GM12878 (cell line): Measurements from ENCODE around the gene GSG1L. TPM values are rescaled to one million over a fixed set of nuclear protein-coding genes. Genes with fewer than 3 reads are reported as not detected.

Experiments
- ATAC-seq: fragments of 200-7000 bp; cut with Tn5 transposase; 3 replicates; pipeline ENCODE4 v1.9.1; 2020; ENCODE audit warnings: mild to moderate bottlenecking, moderate library complexity
- BruUV-seq: library from RNA; stranded (reverse); fragments of 400-500 nt; replicated peaks from 2 replicates; lab custom pipeline; 2021; lab: Mats Ljungman, UMichigan
- CTCF ChIA-PET: fragments of 300-600 bp; sonication (Branson Sonifier 250); formaldehyde crosslinking; extraction: SDS; loops from one replicate; lab custom pipeline; 2021; ENCODE audit warnings: inconsistent platforms; lab: Yijun Ruan, JAX
- POLR2A ChIA-PET: fragments of 350-600 bp; formaldehyde crosslinking; extraction: SDS; loops from one replicate; lab custom pipeline; 2021; ENCODE audit warnings: inconsistent platforms; lab: Charles Lee
- RAD21 ChIA-PET: fragments of 300-600 bp; sonication (Branson Sonifier 250); formaldehyde crosslinking; loops from one replicate; lab custom pipeline; 2023; ENCODE audit warnings: antibody characterized with exemption; ENCODE audit not compliant: unreplicated experiment; lab: Charles Lee
- SMC1A ChIA-PET: fragments of 300-600 bp; sonication (Branson Sonifier 250); formaldehyde crosslinking; loops from one replicate; lab custom pipeline; 2023; ENCODE audit not compliant: unreplicated experiment, uncharacterized antibody; lab: Charles Lee
- DNase-seq: peaks from one replicate; pipeline ENCODE4 v3.0.0-alpha.2; 2011; ENCODE audit warnings: low read depth, low spot score
- FAIRE-seq: peaks from 3 replicates; lab custom pipeline; 2011; peaks lifted over from hg19 to GRCh38; lab: Jason Lieb, UNC
- H2AFZ ChIP-seq: 2 replicates; pipeline ENCODE4 v1.6.0; 2011; ENCODE audit warnings: low read depth, low read length, control low read depth; ENCODE audit not compliant: control insufficient read depth
- H3K27ac ChIP-seq: 2 replicates; pipeline ENCODE4 v1.5.1; 2011; ENCODE audit warnings: control low read depth; ENCODE audit not compliant: control insufficient read depth, insufficient read depth
- H3K27me3 ChIP-seq, 2 experiments: replicated peaks in 1 of 2; 2 replicates each; pipeline versions ENCODE4 v1.6.0 to v1.6.1; 2011; ENCODE audit warnings: low read length in 1 of 2; ENCODE audit not compliant: control insufficient read depth in 2 of 2, insufficient read depth in 2 of 2
- H3K36me3 ChIP-seq, 2 experiments: 2 replicates each; pipeline ENCODE4 v1.5.1; 2011; ENCODE audit warnings: low read length in 1 of 2; ENCODE audit not compliant: control insufficient read depth in 2 of 2, insufficient read depth in 2 of 2
- H3K4me1 ChIP-seq: 2 replicates; pipeline ENCODE4 v1.6.1; 2011; ENCODE audit warnings: mild to moderate bottlenecking, low read length, moderate library complexity, mixed read lengths; ENCODE audit not compliant: control insufficient read depth, insufficient read depth
- H3K4me2 ChIP-seq: 2 replicates; pipeline ENCODE4 v1.6.0; 2011; ENCODE audit warnings: control low read depth; ENCODE audit not compliant: control insufficient read depth, insufficient read depth
- H3K4me3 ChIP-seq: fragments of 200-600 bp; sonication (generic); 2 replicates; pipeline ENCODE4 v1.5.1; 2016
- H3K79me2 ChIP-seq: 2 replicates; pipeline ENCODE4 v1.6.0; 2011; ENCODE audit warnings: low read length; ENCODE audit not compliant: control insufficient read depth, insufficient read depth
- H3K9ac ChIP-seq: 2 replicates; pipeline ENCODE4 v1.8.0; 2011; ENCODE audit warnings: low read length, control low read depth, mixed read lengths; ENCODE audit not compliant: control insufficient read depth, insufficient read depth
- H3K9me3 ChIP-seq: replicated peaks from 3 replicates; pipeline ENCODE4 v1.5.1; 2011; ENCODE audit warnings: mild to moderate bottlenecking, low read length; ENCODE audit not compliant: control insufficient read depth, insufficient read depth
- H4K20me1 ChIP-seq: 2 replicates; pipeline ENCODE4 v1.6.0; 2011; ENCODE audit not compliant: control insufficient read depth, insufficient read depth
- ATF3 ChIP-seq: IDR thresholded peaks from 2 replicates; pipeline ENCODE4 v1.6.1; 2011; ENCODE audit warnings: low read depth, mild to moderate bottlenecking, low read length, moderate library complexity, borderline replicate concordance; ENCODE audit errors: extremely low read depth
- CHD2 ChIP-seq: IDR thresholded peaks from 2 replicates; pipeline ENCODE4 v1.6.1; 2011; ENCODE audit warnings: low read depth, low read length, improper control_type of control experiment, borderline replicate concordance
- EED ChIP-seq: sonication (generic); IDR thresholded peaks from 2 replicates; pipeline ENCODE4 v1.6.1; 2016; ENCODE audit warnings: antibody characterized with exemption, low read depth
- ELK1 ChIP-seq: IDR thresholded peaks from 2 replicates; pipeline ENCODE4 v1.6.1; 2012; ENCODE audit warnings: low read depth, low read length, improper control_type of control experiment
- EZH2 ChIP-seq: IDR thresholded peaks from 2 replicates; pipeline ENCODE4 v1.6.1; 2012; ENCODE audit warnings: low read depth, mild to moderate bottlenecking, control low read depth, inconsistent platforms, low read length, borderline replicate concordance; ENCODE audit not compliant: control insufficient read depth
- HDAC2 ChIP-seq: fragments of 200-600 bp; sonication (generic); IDR thresholded peaks from 2 replicates; pipeline ENCODE4 v1.6.1; 2017
- JUND ChIP-seq: IDR thresholded peaks from 2 replicates; pipeline ENCODE4 v1.6.1; 2012; ENCODE audit warnings: low read depth, mild to moderate bottlenecking, low read length, improper control_type of control experiment, moderate library complexity
- MTA2 ChIP-seq: fragments of 450-650 bp; IDR thresholded peaks from 2 replicates; pipeline ENCODE4 v1.6.1; 2016; ENCODE audit warnings: low read depth, mild to moderate bottlenecking, moderate library complexity
- NFYA ChIP-seq: IDR thresholded peaks from 2 replicates; pipeline ENCODE4 v1.6.1; 2011; ENCODE audit warnings: low read depth, mild to moderate bottlenecking, low read length, improper control_type of control experiment, borderline replicate concordance
- NR2F1 ChIP-seq: fragments of 450-650 bp; conservative IDR thresholded peaks from 2 replicates; pipeline ENCODE4 v1.6.1; 2017; ENCODE audit warnings: mild to moderate bottlenecking
- POLR2A ChIP-seq: IDR thresholded peaks from 2 replicates; pipeline ENCODE4 v1.6.1; 2011; ENCODE audit warnings: low read depth, mild to moderate bottlenecking, low read length
- TCF12 ChIP-seq: IDR thresholded peaks from 2 replicates; pipeline ENCODE4 v1.6.1; 2011; ENCODE audit warnings: low read depth, mild to moderate bottlenecking, low read length
- ZSCAN29 ChIP-seq: fragments of 450-650 bp; IDR thresholded peaks from 2 replicates; pipeline ENCODE4 v1.6.1; 2017; ENCODE audit warnings: mild to moderate bottlenecking, moderate library complexity
- ZZZ3 ChIP-seq: IDR thresholded peaks from 2 replicates; pipeline ENCODE4 v1.6.1; 2011; ENCODE audit warnings: low read depth; ENCODE audit not compliant: control insufficient read depth, insufficient read length
- WGBS: methylation state at CpG from one replicate; pipeline ENCODE4 v1.1.6; 2016; ENCODE audit warnings: low lambda C conversion rate; ENCODE audit not compliant: insufficient replicate concordance, insufficient coverage; ENCODE audit errors: missing lambda C conversion rate; 5-methylcytosine and 5-hydroxymethylcytosine counted together
- in situ Hi-C: fragments of 300-500 bp; cut with MboI; formaldehyde crosslinking; loops from 9 replicates; pipeline ENCODE4 v1.14.3; 2018; ENCODE audit warnings: mixed read lengths
- intact Hi-C: fragments of 100-400 bp; cut with micrococcal nuclease; formaldehyde crosslinking; loops from one replicate; pipeline ENCODE4 v1.14.2; 2022; ENCODE audit not compliant: unreplicated experiment
- polyA plus RNA-seq, 11 experiments: library from polyadenylated mRNA; depleted of rRNA in 4 of 11; unstranded in 6 of 11; stranded (reverse) in 5 of 11; fragments of >200 nt; fragmentation: Nextera tagmentation in 4 of 11; fragmentation: Illumina TruSeq in 1 of 11; extraction: Ambion mirVana in 4 of 11; extraction: Trizol in 1 of 11; gene quantifications; 1 replicate in 1 of 11; 2 replicates in 10 of 11; pipeline versions ENCODE4 v1.2.1 to v1.2.3, GENCODE V29; 2011 to 2016; ENCODE audit warnings: inconsistent platforms in 2 of 11, missing spikeins in 2 of 11, low read depth in 1 of 11
- total RNA-seq, 4 experiments: library from RNA; depleted of rRNA in 3 of 4; stranded (reverse); fragments of >200 nt in 3 of 4; fragmentation: Illumina TruSeq in 1 of 4; extraction: Trizol in 1 of 4; gene quantifications; 2 replicates each; pipeline versions ENCODE4 v1.2.1 to v1.2.3, GENCODE V29; 2013 to 2021

Gene GSG1L
- total and polyA plus RNA-seq, 10 of the 15 experiments (the other 5 are each of a cell fraction or from before 2014, with no cell fraction given): not detected

- ChIA-PET RAD21 (no interaction called here), SMC1A (interaction anchor here (0.7 kb wide), 1 partner anchor 318 kb away, joined by 3 read pairs; no protein-coding TSS in a partner anchor), CTCF (no interaction called here), POLR2A (no interaction called here)
- FAIRE-seq (no peak), DNase-seq (no peak), ATAC-seq (no peak)
- H3K4me2 ChIP-seq: no peak overlapping the region
- H3K4me3 ChIP-seq: no peak overlapping the region
- WGBS: 17% methylated on average over 7 of the region's 7 CpGs
- H3K9me3 ChIP-seq: no peaks in the 10 kb centered on the region
- no peak overlapping the region for H3K9ac ChIP-seq
- no peaks in the 10 kb centered on the region for H3K79me2 ChIP-seq
- H3K27ac ChIP-seq: no peak overlapping the region
- H2AFZ ChIP-seq: no peak overlapping the region
- BruUV-seq: no TSS peak
- intact Hi-C loops: no loop called here
- H3K27me3 ChIP-seq: no peaks in the 10 kb centered on the region; a peak in 2 of 4 replicates
- in situ Hi-C loops: no loop called here
- H3K36me3 ChIP-seq: no peaks in the 10 kb centered on the region
- TF ChIP-seq CHD2 (no peak), ZZZ3 (no peak), NR2F1 (no peak), NFYA (no peak), ELK1 (no peak)
- no peaks in the 10 kb centered on the region for H3K4me1 ChIP-seq
- H4K20me1 ChIP-seq: no peaks in the 10 kb centered on the region
Measured at GRCh38 chr16:27935076-27935475, 128.4 kb downstream of the GSG1L start.

- Histone ChIP-seq H3K9me3 (no peaks in the 10 kb centered on the region), H4K20me1 (no peaks in the 10 kb centered on the region), H3K4me1 (no peaks in the 10 kb centered on the region), H3K27ac (no peak overlapping the region), H3K9ac (no peak overlapping the region), H3K36me3 (no peaks in the 10 kb centered on the region), H3K4me3 (no peak overlapping the region), H3K27me3 (no peaks in the 10 kb centered on the region; a peak in 2 of 4 replicates), H3K79me2 (no peaks in the 10 kb centered on the region), H3K4me2 (no peak overlapping the region), H2AFZ (no peak overlapping the region)
- ATAC-seq: no peak
- intact Hi-C loops (no loop called here), in situ Hi-C loops (no loop called here)
- ChIA-PET POLR2A (interaction anchor here (0.6 kb wide), 1 partner anchor 123 kb away, joined by 6 read pairs; no protein-coding TSS in a partner anchor), RAD21 (no interaction called here), SMC1A (no interaction called here), CTCF (no interaction called here)
- DNase-seq: no peak
- BruUV-seq: no TSS peak
- FAIRE-seq: no peak
- 14% methylated on average over 3 of the region's 3 CpGs for WGBS
- TF ChIP-seq HDAC2: no peak
- TF ChIP-seq ATF3: no peak
- no peak for TF ChIP-seq JUND
- no peak for TF ChIP-seq POLR2A
- no peak for TF ChIP-seq TCF12
- no peak for TF ChIP-seq ZSCAN29
- no peak for TF ChIP-seq MTA2
- TF ChIP-seq EED: no peak
- no peak for TF ChIP-seq EZH2
Measured at GRCh38 chr16:27932542-27933135, 130.9 kb downstream of the GSG1L start.
